ENCODE measurements around the gene REEP6.
A peak's percentile ranks its signal among the peaks of the same experiment; 100 is the strongest.
"Not testable (repeated sequence)": the region's sequence is repeated elsewhere in the genome, so short reads cannot be mapped to it uniquely, and the experiment has no call there.

Gene REEP6

GRCh38 chr19:1486720-1487575, 4.0 kb upstream of the REEP6 start:
- Histone ChIP-seq H3K27ac (no peak overlapping the region), H3K4me3 (no peak overlapping the region)

GRCh38 chr19:1487576-1488281, 3.3 kb upstream of the REEP6 start:
- no peak overlapping the region for H3K4me3 ChIP-seq
- no peak overlapping the region for H3K27ac ChIP-seq

- no peak overlapping the region for H3K27ac ChIP-seq
- no peak overlapping the region for H3K4me3 ChIP-seq
Observed at GRCh38 chr19:1488282-1488601, 2.7 kb upstream of the REEP6 start.

GRCh38 chr19:1489463-1490310, 1.3 kb upstream of the REEP6 start:
- Histone ChIP-seq H3K27ac (peak overlapping the region in 17 of 21 experiments; percentile 24 to 71 (median 52)), H3K4me3 (peak overlapping the region; percentile 31 to 61 (median 45))

- H3K27ac ChIP-seq: peak within 1 kb of the TSS in 17 of 21 experiments; percentile 24 to 71 (median 52)
- peak within 1 kb of the TSS; percentile 31 to 61 (median 45) for H3K4me3 ChIP-seq
Observed at GRCh38 chr19:1490311-1491113, 469 bp upstream of the REEP6 start, which contains the start of gene PCSK4. Gene PCSK4, minus strand, starts transcription at chr19:1490350. Its CDS starts 4 bp downstream, at chr19:1490346.

- H3K27ac ChIP-seq: no peak overlapping the region
- H3K4me3 ChIP-seq: peak overlapping the region in 4 of 7 experiments; percentile 40 to 61 (median 50)
Observed at GRCh38 chr19:1491849-1492170, 829 bp downstream of the REEP6 start.

GRCh38 chr19:1492474-1493006, 1.6 kb downstream of the REEP6 start:
- Histone ChIP-seq H3K4me3 (no peak overlapping the region), H3K27ac (no peak overlapping the region)

GRCh38 chr19:1494115-1494815, 3.3 kb downstream of the REEP6 start:
- no peak overlapping the region for H3K27ac ChIP-seq
- H3K4me3 ChIP-seq: no peak overlapping the region

- Histone ChIP-seq H3K4me3 (no peak overlapping the region), H3K27ac (no peak overlapping the region)
Observed at GRCh38 chr19:1495051-1495798, 4.2 kb downstream of the REEP6 start.

- no peak overlapping the region for H3K4me3 ChIP-seq
- no peak overlapping the region for H3K27ac ChIP-seq
Observed at GRCh38 chr19:1495799-1496713, 5.1 kb downstream of the REEP6 start.

GRCh38 chr19:1496714-1497577, 6.0 kb downstream of the REEP6 start:
- H3K4me3 ChIP-seq: no peak overlapping the region
- no peak overlapping the region for H3K27ac ChIP-seq

GRCh38 chr19:1497578-1498235, 6.7 kb downstream of the REEP6 start:
- no peak overlapping the region for H3K27ac ChIP-seq
- no peak overlapping the region for H3K4me3 ChIP-seq

- H3K27ac ChIP-seq, H3K4me3 ChIP-seq: not testable (repeated sequence)
Observed at GRCh38 chr19:1499231-1499630, 8.2 kb downstream of the REEP6 start.

GRCh38 chr19:1501200-1501595, 10.2 kb downstream of the REEP6 start:
- Histone ChIP-seq H3K4me3 (no peak overlapping the region), H3K27ac (no peak overlapping the region)

GRCh38 chr19:1502433-1503088, 11.6 kb downstream of the REEP6 start:
- H3K4me3 ChIP-seq: no peak overlapping the region

More at GRCh38 chr19:1502433-1503088, 11.6 kb downstream of the REEP6 start:
- H3K27ac ChIP-seq: no peak overlapping the region
